ENCODE data around the gene KHDRBS1. TPM values are rescaled to one million over a fixed set of nuclear protein-coding genes. Genes with fewer than 3 reads are reported as not detected.

KHDRBS1 gene
- total and polyA plus RNA-seq, 2 of the 13 experiments (the other 11 are each of a cell fraction or from before 2014, with no cell fraction given), result 25.1 to 39.0 TPM

GRCh38 chr1:32013386-32014198 lies at the start of gene KHDRBS1 (continued):
- TF ChIP-seq NFAT5 (CRISPR knock-in tag; IDR thresholded peaks at IDR 0.05), result no peak
- no peak for TF ChIP-seq ZNF775 (CRISPR knock-in tag; IDR thresholded peaks at IDR 0.05; ENCODE audit: borderline replicate concordance)
- no peak for TF ChIP-seq CEBPB (IDR thresholded peaks at IDR 0.05; ENCODE audit: borderline replicate concordance, low read depth, low read length)
- no peak for TF ChIP-seq RBM22 (optimal IDR thresholded peaks at IDR 0.05; ENCODE audit: low read length)
- TF ChIP-seq NCOA2 (CRISPR knock-in tag; IDR thresholded peaks at IDR 0.05), result 0 out of 2 replicates have a peak, but pooled peaks have one; percentile 22
- no peak for TF ChIP-seq ETV6 (CRISPR knock-in tag; conservative IDR thresholded peaks at IDR 0.05)
- no peak for TF ChIP-seq PHB2 (IDR thresholded peaks at IDR 0.05; ENCODE audit: partially characterized antibody)
- no peak for TF ChIP-seq ONECUT2 (CRISPR knock-in tag; IDR thresholded peaks at IDR 0.05)
- TF ChIP-seq ZNF44 (CRISPR knock-in tag; IDR thresholded peaks at IDR 0.05), result peak; percentile 74; the same call in 1 of the 2 replicates
- peak; percentile 85 for TF ChIP-seq YEATS2 (CRISPR knock-in tag; IDR thresholded peaks at IDR 0.05; ENCODE audit: borderline replicate concordance)
- TF ChIP-seq ELF1 (CRISPR knock-in tag; IDR thresholded peaks at IDR 0.05), result peak; percentile 77
- no peak for TF ChIP-seq ZNF780A (CRISPR knock-in tag; IDR thresholded peaks at IDR 0.05)
- TF ChIP-seq SCMH1 (CRISPR knock-in tag; IDR thresholded peaks at IDR 0.05; ENCODE audit: borderline replicate concordance), result no peak
- no peak for TF ChIP-seq ZNF713 (CRISPR knock-in tag; IDR thresholded peaks at IDR 0.05)
- TF ChIP-seq BHLHE40 (IDR thresholded peaks at IDR 0.05; ENCODE audit: low read length), result peak; percentile 87
- no peak for TF ChIP-seq ZNF850 (CRISPR knock-in tag; conservative IDR thresholded peaks at IDR 0.05)
- no peak for TF ChIP-seq CENPBD1 (CRISPR knock-in tag; IDR thresholded peaks at IDR 0.05; ENCODE audit: borderline replicate concordance, low read depth)
- no peak for TF ChIP-seq ATF3 (CRISPR knock-in tag; IDR thresholded peaks at IDR 0.05)
- TF ChIP-seq MXD3 (CRISPR knock-in tag; IDR thresholded peaks at IDR 0.05), result peak; percentile 95
- TF ChIP-seq MZF1 (CRISPR knock-in tag; IDR thresholded peaks at IDR 0.05; ENCODE audit: borderline replicate concordance), result no peak
- TF ChIP-seq ZNF530 (CRISPR knock-in tag; IDR thresholded peaks at IDR 0.05; ENCODE audit: low read depth), result no peak
- peak; percentile 88 for TF ChIP-seq SOX5 (CRISPR knock-in tag; IDR thresholded peaks at IDR 0.05; ENCODE audit: borderline replicate concordance)
- no peak for TF ChIP-seq SYNCRIP (IDR thresholded peaks at IDR 0.05; ENCODE audit: insufficient read depth, low read depth, low read length)
- TF ChIP-seq NR2F2 (IDR thresholded peaks at IDR 0.05; ENCODE audit: borderline replicate concordance, low read depth), result no peak
- no peak for TF ChIP-seq ZNF326 (CRISPR knock-in tag; IDR thresholded peaks at IDR 0.05; ENCODE audit: borderline replicate concordance)
- peak; percentile 47; the same call in 1 of the 2 replicates for TF ChIP-seq MEIS2 (CRISPR knock-in tag; IDR thresholded peaks at IDR 0.05)
